KG1 (cell line): ENCODE data around the gene INTS11.
"Not testable (repeated sequence)": the region's sequence is repeated elsewhere in the genome, so short reads cannot be mapped to it uniquely, and the experiment has no call there.

Experiments used
- DNase-seq: peaks from one replicate; lab custom pipeline; 2025; lab: John Stamatoyannopoulos, UW

INTS11 gene

DNA sequence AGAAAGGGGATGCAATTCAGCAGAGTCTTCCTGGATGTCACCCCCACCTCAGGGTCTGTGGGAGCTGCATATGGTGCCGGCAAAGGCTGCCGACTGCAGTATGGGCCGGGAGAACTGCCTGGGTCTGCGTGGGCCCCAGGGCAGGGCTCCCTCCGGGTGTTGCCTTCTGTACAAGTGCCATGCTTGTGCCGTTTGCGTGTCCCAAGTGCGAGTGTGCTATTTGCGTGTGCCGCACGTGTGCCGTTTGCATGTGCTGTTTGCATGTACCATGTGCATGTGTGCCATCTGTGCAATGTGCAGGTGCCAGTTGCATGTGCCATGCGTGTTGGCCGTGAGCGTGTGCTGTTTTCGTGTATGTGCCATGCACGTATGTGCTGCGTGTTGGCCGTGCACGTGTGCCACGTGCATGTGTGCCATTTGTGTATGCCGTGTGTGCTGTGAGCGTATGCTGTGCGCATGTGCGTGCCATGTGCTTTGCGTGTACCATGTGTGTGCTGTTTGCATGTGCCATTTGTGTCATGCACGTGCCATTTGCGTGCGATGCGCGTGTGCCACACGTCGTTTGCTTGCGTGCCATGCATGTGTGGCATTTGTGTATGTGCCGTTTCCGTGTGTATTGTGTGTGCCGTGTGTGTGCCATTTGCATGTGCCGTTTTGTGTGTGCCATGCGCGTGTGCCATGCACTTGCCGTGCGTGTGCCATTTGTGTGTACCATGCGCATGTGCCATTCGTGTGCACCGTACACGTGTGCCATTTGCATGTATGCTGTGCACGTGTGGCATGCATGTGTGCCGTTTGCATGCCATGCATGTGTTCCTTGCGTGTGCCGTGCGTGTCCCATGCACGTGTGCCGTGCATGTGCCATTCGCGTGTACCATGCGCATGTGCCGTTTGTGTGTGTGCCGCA lies 5.1 kb upstream of the INTS11 start:
- DNase-seq = no peak

DNA sequence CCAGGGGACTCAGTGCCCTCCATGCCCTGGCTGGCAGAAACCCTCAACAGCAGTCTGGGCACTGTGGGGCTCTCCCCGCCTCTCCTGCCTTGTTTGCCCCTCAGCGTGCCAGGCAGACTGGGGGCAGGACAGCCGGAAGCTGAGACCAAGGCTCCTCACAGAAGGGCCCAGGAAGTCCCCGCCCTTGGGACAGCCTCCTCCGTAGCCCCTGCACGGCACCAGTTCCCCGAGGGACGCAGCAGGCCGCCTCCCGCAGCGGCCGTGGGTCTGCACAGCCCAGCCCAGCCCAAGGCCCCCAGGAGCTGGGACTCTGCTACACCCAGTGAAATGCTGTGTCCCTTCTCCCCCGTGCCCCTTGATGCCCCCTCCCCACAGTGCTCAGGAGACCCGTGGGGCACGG lies 3.8 kb upstream of the INTS11 start:
- no peak for DNase-seq

DNA sequence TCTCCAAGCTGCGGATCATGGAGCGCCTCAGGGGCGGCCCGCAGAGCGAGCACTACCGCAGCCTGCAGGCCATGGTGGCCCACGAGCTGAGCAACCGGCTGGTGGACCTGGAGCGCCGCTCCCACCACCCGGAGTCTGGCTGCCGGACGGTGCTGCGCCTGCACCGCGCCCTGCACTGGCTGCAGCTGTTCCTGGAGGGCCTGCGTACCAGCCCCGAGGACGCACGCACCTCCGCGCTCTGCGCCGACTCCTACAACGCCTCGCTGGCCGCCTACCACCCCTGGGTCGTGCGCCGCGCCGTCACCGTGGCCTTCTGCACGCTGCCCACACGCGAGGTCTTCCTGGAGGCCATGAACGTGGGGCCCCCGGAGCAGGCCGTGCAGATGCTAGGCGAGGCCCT lies 2.8 kb upstream of the INTS11 start:
- no peak for DNase-seq

DNA sequence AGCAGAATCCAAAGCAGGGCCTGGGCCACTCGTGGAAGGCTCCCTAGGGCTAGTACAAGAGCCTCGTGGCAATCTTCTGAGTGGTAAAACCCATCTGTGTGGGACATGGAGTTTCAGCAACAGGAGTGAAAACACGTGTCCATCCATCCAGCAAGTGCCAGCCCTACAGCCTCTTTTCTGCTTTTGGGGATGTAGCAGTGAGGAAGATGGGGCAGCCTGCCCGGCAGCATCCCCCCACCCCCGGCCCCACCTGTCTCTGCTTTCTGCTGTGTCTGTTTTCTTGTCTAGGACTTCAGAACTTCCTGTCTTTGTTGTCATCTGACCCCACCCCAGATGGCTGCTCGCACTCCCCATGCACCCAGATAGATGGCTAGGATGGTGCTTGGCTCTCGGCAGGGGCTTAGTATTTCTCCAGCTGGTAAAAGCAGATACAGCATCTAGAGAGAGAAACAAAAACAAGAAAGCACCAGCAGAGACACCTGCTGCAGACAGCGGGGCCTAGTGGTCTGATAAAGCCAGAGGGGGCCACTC lies 1.7 kb upstream of the INTS11 start:
- DNase-seq = no peak

DNA sequence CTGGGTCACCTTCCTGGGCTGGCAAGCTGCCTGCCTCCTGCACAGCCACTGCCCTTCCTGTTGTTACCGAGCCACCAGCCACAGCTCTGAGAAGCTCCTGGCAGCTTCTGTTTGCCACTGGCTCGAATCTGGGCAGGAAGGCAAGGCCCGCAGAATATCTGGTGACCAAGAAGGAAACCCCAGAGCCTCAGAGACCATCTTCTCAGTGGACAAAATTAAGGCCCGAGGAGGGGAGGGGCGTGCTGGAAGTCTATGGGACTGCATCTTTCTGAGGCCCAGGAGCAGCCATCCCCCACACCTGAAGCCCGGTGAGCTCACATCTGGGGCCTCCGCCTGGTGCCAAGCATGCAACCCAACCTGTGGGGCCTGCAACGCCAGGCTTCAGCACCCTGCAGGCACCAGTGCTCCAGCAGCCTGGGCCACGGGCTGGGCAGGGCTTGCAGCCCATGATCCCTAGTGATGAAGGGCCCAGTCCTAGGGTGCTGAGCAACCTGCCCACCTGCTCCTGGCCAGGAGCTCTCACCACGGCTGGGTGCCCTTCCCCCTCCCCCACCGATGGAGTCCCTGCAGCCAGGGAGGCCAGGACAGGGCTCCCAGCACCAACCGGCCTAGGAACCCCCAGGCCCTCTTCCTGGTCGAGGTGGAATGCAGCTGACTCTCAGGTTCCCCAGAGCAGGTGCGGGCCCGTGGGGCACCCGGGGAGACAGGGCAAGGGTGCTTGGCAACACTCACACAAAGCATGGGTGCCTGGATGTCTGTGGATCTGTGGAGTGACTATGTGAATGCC lies 1.0 kb upstream of the INTS11 start:
- no peak for DNase-seq

DNA sequence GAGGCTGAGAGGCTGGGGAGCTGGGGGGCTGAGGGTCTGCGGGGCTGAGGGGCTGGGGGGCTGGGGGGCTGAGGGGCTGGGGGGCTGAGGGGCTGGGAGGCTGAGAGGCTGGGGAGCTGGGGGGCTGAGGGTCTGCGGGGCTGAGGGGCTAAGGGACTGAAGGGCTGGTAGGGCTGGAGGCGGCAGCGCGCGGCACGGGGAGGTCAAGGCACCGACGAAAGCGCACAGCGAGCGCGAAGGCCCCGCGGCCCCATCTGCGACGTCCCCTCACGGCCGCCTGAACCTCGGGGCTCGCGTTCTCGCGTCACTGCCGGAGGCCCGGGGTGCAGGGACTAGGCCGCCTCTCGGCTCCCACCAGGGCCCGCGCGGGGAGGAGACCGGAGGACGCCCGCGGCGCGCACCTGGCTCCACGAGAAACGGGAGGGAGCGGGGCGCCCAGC lies 356 bp downstream of the INTS11 start:
- DNase-seq = no peak

DNA sequence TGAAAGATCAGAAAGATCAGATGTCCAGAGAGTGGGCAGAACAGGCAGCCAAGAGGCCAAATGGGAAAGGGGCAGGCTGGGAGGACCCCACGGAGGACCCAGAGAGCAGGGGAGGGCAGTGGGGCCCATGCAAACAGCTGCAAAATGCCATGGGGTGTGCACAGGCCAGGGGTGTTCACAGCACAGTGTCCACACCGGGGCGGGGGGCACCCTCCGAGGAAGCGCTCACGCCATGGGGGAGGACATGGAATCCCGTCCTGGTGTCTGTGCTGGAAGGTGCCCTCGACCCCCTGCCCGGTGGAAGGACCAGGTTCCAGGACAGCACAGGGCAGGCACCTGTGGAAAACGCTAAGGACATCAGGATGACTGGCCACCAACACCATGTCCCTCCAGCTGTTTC lies 1.5 kb downstream of the INTS11 start:
- no peak for DNase-seq

DNA sequence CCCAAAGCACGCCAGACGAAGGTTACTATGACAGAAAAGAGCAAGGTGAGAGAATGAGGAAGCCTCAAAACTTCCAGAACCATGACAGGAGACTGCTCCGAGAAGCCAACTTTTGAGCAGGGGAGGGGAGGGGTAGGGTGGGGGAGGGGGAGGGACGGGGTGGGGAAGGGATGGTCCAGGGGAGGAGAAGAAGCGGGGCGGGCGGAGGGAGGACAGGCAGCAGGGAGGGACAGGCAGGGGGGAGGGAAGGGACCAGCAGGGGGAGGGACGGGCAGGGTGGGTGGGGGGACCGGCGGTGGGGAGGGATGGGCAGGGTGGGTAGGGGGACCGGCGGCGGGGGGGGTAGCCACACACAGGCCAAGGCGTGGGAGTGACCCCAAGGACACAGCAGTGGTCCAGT lies 2.0 kb downstream of the INTS11 start:
- no peak for DNase-seq

DNA sequence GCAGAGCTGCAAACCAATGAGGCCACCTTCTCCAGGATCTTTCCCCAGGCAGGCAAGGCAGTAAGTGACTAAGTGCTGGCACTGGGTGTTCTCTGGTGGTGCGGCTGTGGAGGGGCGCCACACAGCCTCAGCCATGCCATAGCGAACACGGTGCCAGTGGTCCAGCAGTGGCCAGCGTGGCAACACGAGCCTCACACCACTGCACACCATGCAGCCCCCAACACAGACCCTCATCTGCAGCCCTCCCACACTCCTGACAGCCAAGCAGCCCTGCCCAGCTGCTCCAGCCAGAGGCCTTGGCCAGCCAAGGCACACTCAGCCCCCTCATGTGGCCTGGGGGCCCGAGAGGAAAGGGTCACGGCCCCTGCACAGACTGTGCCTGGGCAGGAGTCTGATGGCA lies 3.0 kb downstream of the INTS11 start:
- no peak for DNase-seq

DNA sequence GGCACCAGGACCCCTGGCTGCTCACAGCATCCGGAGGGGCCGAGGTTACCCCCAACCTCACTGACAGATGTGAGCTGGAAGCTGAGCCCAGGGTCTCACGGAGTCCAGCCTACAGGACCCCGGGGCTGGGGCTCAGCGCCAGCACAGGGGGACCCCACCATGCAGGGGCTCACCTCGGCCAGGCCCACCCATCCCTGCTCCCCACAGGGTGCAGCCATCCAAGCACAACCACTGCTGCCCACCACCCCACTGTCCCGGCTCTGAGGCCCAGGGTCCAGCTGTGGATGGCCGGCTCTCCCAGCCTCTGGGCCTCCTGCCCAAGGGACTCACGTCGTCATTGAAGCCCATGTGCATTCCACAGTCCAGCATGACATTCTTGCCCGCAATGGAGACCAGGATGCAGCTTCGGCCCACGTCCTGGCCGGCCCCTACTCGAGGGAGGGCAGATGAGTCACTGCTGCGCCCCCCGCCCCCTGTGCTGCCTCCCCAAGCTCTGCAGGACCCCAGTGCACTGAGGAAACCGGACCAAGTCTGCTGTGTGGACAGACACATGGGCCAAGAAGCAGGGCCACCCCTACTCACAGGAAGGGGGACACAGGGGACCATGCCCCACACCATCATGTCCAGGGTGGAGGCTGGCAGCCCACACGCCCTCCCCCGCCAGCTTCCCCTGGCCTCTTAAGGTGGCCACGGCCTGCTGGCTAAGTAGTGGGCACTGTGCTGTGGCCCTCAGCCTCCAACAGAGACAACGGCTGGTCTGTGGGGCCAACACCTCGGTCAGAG lies 3.6 kb downstream of the INTS11 start:
- no peak for DNase-seq

DNA sequence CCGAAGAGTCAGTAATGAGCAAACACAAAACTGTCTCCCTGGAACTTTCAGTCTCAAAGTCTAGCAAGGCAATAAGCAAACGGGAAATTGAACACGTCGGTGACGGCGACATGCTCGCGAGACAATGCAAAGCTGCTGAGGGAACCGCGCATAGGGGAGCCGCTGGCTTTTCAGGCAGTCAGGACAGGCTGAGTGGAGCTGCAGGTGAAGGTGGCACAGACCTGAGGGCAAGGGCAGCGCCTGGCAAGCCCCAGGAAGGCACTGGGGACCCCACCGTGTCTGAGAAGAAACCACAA lies 4.9 kb downstream of the INTS11 start:
- DNase-seq = no peak

DNA sequence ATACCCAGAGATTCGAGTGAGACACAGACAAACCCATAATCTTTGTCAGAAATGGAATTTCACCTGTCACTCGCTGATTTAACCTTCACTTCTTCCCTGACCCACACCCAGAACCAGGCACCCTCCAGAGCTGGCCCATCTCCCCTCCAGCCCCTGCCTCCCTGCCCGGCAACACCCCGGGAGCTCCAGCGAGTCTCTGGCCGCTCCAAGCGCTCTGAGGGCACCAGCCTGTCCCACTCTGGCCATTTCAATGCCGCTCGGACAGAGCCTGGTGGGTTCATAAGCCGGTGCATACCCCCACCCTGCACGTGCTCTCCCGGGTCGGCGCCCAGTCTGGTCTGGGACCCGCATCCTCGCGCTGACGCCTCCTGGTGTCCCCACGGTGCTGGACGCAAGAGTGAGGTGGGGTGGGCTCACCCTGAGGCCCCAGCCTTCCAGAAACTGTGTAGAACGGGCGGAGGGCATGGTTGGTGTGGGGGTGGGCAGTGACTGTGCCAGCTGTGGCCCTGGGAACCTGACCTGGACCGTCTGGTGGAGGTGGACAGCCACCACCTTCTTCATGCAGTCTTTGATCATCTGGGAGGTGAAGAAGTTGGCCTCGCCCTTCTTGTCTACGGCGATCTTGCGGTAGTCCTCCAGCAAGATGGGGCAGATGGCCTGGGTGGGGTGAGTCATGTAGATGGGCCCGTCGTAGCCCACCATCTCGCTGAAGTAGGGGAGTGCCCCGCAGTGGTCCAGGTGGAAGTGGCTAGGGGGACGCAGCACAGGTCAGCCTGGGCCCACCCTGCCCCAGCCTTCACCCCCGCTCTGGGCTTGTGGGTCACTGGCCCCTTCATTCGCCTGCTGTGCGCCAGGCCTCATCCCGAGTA lies 5.4 kb downstream of the INTS11 start:
- DNase-seq = no peak

DNA sequence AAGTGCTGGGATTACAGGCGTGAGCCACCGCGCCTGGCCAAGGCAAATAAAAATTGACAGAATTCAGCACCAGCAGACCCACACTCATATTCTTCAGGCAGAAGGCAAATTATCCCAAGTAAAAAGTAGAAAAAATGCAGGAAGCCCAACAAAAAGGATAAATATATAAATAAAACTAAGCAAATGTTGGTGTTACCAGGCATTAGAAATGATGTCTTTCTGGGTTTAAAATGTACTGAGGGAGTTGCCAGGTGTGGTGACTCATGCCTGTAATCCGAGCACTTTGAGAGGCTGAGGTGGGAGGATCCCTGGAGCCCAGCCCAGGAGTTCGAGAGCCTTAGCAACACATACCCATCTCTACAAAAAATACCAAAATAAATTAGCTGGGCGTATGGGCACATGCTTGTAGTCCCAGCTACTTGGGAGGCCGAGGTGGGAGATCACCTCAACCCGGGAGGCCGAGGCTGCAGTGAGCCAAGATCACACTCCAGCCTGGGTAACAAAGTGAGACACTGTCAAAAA lies 6.3 kb downstream of the INTS11 start:
- DNase-seq = no peak

DNA sequence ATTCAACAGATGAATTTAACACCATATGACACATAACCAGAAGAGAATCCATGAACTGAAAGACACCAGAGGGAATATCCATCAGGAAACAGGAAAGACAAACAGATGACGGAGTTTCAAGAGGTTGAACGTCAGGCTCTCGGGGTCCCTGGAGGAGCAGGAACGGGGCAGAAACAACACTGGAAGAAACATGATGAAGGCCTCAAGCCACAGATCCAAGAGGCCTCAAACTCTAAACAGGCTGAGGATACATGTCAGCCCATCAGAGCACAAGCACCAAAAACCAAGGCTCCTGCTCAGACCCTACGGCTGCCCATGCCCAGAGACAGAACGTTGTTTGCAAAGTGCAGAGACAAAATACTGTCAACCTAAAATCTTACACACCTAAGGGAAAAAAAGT lies 7.0 kb downstream of the INTS11 start:
- DNase-seq = no peak

DNA sequence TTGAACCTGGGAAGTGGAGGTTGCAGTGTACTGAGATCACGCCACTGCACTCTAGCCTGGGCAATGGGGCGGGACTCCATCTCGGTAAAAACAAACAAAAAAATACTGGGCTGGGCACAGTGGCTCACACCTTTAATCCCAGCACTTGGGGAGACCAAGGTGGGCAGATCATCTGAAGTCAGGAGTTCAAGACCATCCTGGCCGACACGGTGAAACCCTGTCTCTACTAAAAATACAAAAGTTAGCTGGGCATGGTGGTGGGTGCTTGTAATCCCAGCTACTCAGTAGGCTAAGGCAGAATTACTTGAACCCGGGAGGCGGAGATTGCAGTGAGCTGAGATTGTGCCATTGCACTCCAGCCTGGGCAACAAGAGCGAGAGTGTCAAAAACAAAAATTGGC lies 8.3 kb downstream of the INTS11 start:
- not testable (repeated sequence) for DNase-seq

DNA sequence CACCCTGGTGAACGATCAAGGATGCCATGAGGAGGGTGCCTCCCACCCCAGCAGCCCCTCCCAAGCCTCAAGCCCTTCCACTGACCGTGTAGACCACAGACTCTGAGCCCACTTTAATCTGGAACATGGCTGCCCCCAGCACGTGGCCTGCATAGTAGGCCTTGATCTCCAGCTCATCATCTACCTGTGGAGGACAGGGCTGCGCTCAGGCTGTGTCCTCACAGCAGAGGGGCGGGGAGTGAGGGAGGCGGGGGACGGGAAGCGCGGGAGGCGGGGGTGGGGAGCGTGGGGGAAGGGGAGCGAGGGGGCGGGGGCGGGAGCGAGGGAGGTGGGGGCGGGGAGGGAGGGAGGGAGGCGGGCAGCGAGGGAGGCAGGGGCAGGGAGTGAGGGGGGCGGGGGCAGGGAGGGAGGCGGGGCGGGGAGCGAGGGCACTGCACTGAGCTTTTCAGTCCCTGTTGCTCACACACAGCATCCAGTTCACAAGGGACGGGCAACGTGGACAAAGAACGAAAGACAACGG lies 9.0 kb downstream of the INTS11 start:
- no peak for DNase-seq

DNA sequence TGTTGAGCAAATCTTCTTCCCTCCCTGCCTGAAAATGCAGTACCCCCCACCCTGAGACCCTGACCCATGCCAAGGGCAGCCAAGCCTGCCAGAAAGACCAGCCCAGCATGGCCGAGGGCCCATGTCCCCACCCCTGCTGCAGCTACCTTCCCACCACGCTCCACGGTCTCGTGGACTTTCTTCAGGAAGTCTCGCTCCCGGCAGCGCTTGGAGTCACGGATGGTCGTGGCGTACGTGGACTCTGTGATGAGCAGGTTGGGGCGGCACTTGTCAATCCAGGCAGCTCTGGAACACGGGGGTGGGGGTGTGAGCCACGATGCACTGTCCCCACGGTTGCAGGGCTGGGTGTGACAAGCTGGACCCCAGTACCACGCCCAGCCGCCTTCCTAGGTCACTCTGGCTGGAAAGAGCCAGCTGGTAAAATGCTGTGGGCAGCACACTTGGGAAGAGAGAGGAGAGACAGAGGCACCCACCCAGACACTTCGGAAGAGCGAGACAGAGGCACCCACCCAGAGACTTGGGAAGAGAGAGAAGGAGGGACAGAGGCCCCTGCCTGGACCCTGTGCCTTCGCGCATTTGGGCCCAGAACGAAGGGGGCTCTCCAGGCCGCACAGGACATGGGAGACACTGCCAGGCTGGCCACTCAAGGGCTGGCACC lies 9.7 kb downstream of the INTS11 start:
- DNase-seq = no peak

DNA sequence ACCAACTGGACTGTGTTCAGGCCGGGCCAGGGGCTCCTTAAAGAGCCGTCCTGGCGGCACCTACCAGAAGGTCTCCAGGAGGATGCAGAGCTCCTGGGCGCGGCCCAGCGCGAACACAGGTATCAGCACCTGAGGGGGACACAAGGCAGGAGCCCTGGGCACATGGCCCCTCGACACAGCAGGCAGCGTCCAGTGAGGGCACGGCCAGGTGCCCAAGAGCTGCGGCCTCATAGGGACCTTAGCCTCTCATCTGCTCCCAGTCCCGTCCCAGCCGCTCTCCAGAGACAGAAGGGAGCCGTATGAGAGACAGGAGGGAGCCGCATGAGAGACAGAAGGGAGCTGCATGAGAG lies 10.2 kb downstream of the INTS11 start:
- no peak for DNase-seq

DNA sequence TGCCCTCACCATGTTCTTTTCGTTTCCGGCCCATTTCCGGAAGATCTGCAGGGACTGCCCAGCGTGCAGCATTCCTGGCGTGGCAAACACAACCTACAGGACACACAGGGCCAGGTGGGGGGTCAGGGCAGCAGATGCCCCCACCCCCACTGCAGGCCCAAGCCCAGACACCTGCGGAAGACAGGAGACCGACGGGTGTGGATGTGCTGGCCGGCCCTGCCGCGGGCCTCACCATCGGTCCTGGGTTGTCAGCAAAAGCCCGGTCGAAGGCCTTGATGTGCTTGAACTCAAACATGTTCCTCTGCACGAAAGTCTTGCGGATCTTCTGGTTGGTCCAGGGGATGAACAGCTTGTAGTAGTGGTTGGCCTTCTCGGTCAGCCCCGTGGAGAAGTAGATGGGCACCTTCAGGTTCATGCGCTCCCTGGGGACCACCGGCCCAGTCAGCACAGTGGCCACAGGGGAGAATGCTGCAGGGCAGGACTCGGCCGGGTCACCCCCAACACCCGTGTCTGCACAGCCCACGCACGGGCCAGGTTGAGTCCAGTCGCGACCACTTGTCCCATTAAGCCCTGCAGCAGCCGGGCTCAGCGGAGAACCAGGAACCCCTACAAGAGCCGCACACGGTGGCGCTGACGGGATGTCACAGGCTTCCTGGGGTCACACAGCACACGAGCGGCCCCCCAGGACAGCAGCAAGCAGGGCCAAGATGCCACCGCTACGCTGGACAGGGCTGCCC lies 10.8 kb downstream of the INTS11 start:
- no peak for DNase-seq
